ENCODE data around the gene MRS2.

- TF ChIP-seq POLR2A (IDR thresholded peaks at IDR 0.05): no peak
- TF ChIP-seq, protein P1, sequence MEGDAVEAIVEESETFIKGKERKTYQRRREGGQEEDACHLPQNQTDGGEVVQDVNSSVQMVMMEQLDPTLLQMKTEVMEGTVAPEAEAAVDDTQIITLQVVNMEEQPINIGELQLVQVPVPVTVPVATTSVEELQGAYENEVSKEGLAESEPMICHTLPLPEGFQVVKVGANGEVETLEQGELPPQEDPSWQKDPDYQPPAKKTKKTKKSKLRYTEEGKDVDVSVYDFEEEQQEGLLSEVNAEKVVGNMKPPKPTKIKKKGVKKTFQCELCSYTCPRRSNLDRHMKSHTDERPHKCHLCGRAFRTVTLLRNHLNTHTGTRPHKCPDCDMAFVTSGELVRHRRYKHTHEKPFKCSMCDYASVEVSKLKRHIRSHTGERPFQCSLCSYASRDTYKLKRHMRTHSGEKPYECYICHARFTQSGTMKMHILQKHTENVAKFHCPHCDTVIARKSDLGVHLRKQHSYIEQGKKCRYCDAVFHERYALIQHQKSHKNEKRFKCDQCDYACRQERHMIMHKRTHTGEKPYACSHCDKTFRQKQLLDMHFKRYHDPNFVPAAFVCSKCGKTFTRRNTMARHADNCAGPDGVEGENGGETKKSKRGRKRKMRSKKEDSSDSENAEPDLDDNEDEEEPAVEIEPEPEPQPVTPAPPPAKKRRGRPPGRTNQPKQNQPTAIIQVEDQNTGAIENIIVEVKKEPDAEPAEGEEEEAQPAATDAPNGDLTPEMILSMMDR (IDR thresholded peaks at IDR 0.05): no peak
Observed at GRCh38 chr6:24455061-24455460, 52.3 kb downstream of the MRS2 start.
